IPS-15b (cell line): ENCODE results near the gene PIGU.
A peak's percentile ranks its signal among the peaks of the same experiment; 100 is the strongest.
"Not testable (repeated sequence)": the region's sequence is repeated elsewhere in the genome, so short reads cannot be mapped to it uniquely, and the experiment has no call there.

Experiments
- H3K27me3 ChIP-seq: one replicate; pipeline ENCODE4 v1.6.1; 2013; ENCODE audit warnings: low read length; ENCODE audit not compliant: control insufficient read depth, insufficient read depth
- H3K36me3 ChIP-seq: one replicate; pipeline ENCODE4 v1.6.1; 2013; ENCODE audit warnings: low read length; ENCODE audit not compliant: control insufficient read depth, insufficient read depth
- H3K4me1 ChIP-seq: one replicate; pipeline ENCODE4 v1.6.1; 2013; ENCODE audit warnings: mild to moderate bottlenecking, low read length; ENCODE audit not compliant: control insufficient read depth, insufficient read depth
- H3K4me3 ChIP-seq: one replicate; pipeline ENCODE4 v1.5.1; 2013; ENCODE audit warnings: low read depth, low read length
- H3K9ac ChIP-seq: one replicate; pipeline ENCODE4 v1.6.1; 2013; ENCODE audit warnings: low read depth, mild to moderate bottlenecking, low read length
- H3K9me3 ChIP-seq: one replicate; pipeline ENCODE4 v1.6.1; 2013; ENCODE audit warnings: mild to moderate bottlenecking, low read length; ENCODE audit not compliant: control insufficient read depth, insufficient read depth

Gene PIGU

GRCh38 chr20:34675561-34675960 is 1.3 kb downstream of the PIGU start:
- Histone ChIP-seq H3K9ac (no peak overlapping the region), H3K36me3 (no peaks in the 10 kb centered on the region), H3K4me3 (peak overlapping the region; percentile 93)

GRCh38 chr20:34673412-34673811 is 3.5 kb downstream of the PIGU start:
- Histone ChIP-seq H3K4me1 (no peaks in the 10 kb centered on the region), H3K9ac (no peak overlapping the region), H3K9me3 (no peaks in the 10 kb centered on the region), H3K4me3 (no peak overlapping the region), H3K36me3 (no peaks in the 10 kb centered on the region), H3K27me3 (no peaks in the 10 kb centered on the region)

More at GRCh38 chr20:34675561-34675960, 1.3 kb downstream of the PIGU start:
- H3K4me1 ChIP-seq: no peaks in the 10 kb centered on the region
- H3K9me3 ChIP-seq: no peaks in the 10 kb centered on the region
- no peaks in the 10 kb centered on the region for H3K27me3 ChIP-seq

- Histone ChIP-seq H3K4me3 (no peak overlapping the region), H3K27me3 (no peaks in the 10 kb centered on the region), H3K4me1 (no peaks in the 10 kb centered on the region), H3K36me3 (no peaks in the 10 kb centered on the region), H3K9ac (no peak overlapping the region), H3K9me3 (no peaks in the 10 kb centered on the region)
These were observed 7.8 kb downstream of the PIGU start for GRCh38 chr20:34669094-34669493.

- H3K9ac ChIP-seq, H3K4me1 ChIP-seq, H3K27me3 ChIP-seq, H3K9me3 ChIP-seq, H3K36me3 ChIP-seq, H3K4me3 ChIP-seq: not testable (repeated sequence)
These were observed 12.1 kb downstream of the PIGU start for GRCh38 chr20:34664751-34665150.

- H3K4me1 ChIP-seq: no peaks in the 10 kb centered on the region
- no peak overlapping the region for H3K9ac ChIP-seq
- no peaks in the 10 kb centered on the region for H3K36me3 ChIP-seq
- no peaks in the 10 kb centered on the region for H3K27me3 ChIP-seq
- no peaks in the 10 kb centered on the region for H3K9me3 ChIP-seq
- H3K4me3 ChIP-seq: no peak overlapping the region
These were observed 13.5 kb downstream of the PIGU start for GRCh38 chr20:34663213-34663943.

GRCh38 chr20:34661811-34662210 is 15.1 kb downstream of the PIGU start:
- H3K36me3 ChIP-seq, H3K4me3 ChIP-seq, H3K9ac ChIP-seq, H3K27me3 ChIP-seq, H3K9me3 ChIP-seq, H3K4me1 ChIP-seq: not testable (repeated sequence)

- H3K9me3 ChIP-seq, H3K27me3 ChIP-seq, H3K4me1 ChIP-seq, H3K4me3 ChIP-seq, H3K36me3 ChIP-seq, H3K9ac ChIP-seq: not testable (repeated sequence)
These were observed 18.2 kb downstream of the PIGU start for GRCh38 chr20:34658654-34659053.

GRCh38 chr20:34654207-34654744 is 22.6 kb downstream of the PIGU start:
- H3K9me3 ChIP-seq: no peaks in the 10 kb centered on the region
- no peaks in the 10 kb centered on the region for H3K4me1 ChIP-seq
- no peaks in the 10 kb centered on the region for H3K27me3 ChIP-seq
- H3K9ac ChIP-seq: no peak overlapping the region
- H3K4me3 ChIP-seq: no peak overlapping the region
- no peaks in the 10 kb centered on the region for H3K36me3 ChIP-seq

- no peaks in the 10 kb centered on the region for H3K36me3 ChIP-seq
- no peaks in the 10 kb centered on the region for H3K4me1 ChIP-seq
- H3K9me3 ChIP-seq: no peaks in the 10 kb centered on the region
- H3K27me3 ChIP-seq: no peaks in the 10 kb centered on the region
- H3K4me3 ChIP-seq: no peak overlapping the region
- no peak overlapping the region for H3K9ac ChIP-seq
These were observed 25.7 kb downstream of the PIGU start for GRCh38 chr20:34651200-34651599.

- Histone ChIP-seq H3K4me1 (no peaks in the 10 kb centered on the region), H3K9ac (no peak overlapping the region), H3K36me3 (no peaks in the 10 kb centered on the region), H3K4me3 (no peak overlapping the region), H3K9me3 (no peaks in the 10 kb centered on the region), H3K27me3 (no peaks in the 10 kb centered on the region)
These were observed 29.2 kb downstream of the PIGU start for GRCh38 chr20:34647737-34648136.

- Histone ChIP-seq H3K36me3 (no peaks in the 10 kb centered on the region), H3K9me3 (no peaks in the 10 kb centered on the region), H3K9ac (no peak overlapping the region), H3K4me3 (no peak overlapping the region), H3K27me3 (no peaks in the 10 kb centered on the region), H3K4me1 (no peaks in the 10 kb centered on the region)
These were observed 31.9 kb downstream of the PIGU start for GRCh38 chr20:34644951-34645350.

- Histone ChIP-seq H3K4me3 (no peak overlapping the region), H3K9me3 (no peaks in the 10 kb centered on the region), H3K9ac (no peak overlapping the region), H3K36me3 (no peaks in the 10 kb centered on the region), H3K27me3 (no peaks in the 10 kb centered on the region), H3K4me1 (no peaks in the 10 kb centered on the region)
These were observed 32.5 kb downstream of the PIGU start for GRCh38 chr20:34644345-34644744.
